Measurements from ENCODE around the gene CLCN6.

Gene CLCN6, protein sequence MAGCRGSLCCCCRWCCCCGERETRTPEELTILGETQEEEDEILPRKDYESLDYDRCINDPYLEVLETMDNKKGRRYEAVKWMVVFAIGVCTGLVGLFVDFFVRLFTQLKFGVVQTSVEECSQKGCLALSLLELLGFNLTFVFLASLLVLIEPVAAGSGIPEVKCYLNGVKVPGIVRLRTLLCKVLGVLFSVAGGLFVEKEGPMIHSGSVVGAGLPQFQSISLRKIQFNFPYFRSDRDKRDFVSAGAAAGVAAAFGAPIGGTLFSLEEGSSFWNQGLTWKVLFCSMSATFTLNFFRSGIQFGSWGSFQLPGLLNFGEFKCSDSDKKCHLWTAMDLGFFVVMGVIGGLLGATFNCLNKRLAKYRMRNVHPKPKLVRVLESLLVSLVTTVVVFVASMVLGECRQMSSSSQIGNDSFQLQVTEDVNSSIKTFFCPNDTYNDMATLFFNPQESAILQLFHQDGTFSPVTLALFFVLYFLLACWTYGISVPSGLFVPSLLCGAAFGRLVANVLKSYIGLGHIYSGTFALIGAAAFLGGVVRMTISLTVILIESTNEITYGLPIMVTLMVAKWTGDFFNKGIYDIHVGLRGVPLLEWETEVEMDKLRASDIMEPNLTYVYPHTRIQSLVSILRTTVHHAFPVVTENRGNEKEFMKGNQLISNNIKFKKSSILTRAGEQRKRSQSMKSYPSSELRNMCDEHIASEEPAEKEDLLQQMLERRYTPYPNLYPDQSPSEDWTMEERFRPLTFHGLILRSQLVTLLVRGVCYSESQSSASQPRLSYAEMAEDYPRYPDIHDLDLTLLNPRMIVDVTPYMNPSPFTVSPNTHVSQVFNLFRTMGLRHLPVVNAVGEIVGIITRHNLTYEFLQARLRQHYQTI

DNA sequence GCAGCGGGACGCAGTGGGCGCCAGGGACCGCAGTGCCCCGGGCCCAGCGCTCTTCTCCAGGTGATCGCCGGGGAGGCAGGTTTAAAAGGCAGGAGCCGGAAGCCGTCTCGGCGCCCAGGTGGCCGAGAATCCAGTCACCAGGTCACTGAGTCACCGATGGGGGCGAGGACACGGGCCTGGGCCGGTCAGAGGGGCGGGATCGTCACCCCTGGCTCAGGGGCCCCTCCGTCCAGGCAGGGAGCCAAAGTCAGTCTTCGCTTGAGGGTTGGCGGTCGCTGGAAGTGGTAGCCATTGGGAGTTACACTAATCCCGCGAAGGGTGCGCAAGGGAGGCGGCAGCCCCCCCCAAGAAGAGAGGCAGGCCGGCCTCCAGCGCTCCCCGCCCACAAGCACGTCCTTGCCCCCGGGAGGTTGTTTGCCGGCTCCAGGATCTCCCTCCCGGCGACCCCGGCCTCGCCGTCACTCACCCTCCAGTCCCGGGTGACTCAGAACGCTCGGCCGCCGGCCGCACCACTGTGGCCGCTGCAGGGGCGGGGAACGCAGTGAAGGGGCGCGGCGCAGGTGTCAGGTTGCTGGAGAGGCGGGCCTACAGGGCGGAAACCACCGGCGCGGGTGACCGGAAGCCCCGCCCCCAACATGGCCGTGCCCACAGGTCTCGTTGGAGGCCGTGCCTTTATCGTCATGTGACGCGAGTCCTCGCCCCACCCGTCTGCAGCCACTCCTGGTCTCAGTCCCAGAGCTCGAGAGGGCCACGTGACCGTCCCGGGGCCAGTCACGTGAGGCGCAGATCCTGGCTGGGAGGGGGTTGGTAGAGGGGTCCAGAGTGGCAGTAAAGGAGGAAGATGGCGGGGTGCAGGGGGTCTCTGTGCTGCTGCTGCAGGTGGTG, at the start of gene CLCN6, which contains the start of gene MTHFR:
TSS of gene CLCN6 (plus strand) at position 770 of the 885 bp plus-strand sequence. CDS start at position 842, 72 bp downstream.
TSS of gene MTHFR (minus strand) at position 543 of the 885 bp plus-strand sequence. CDS start 2,848 bp downstream, outside the sequence.
- peak within 1 kb of the TSS; percentile 97 to 98 for H3K4me3 ChIP-seq (ENCODE audit: low read depth in 1 of 2, low read length in 2 of 2)
- H3K27me3 ChIP-seq (ENCODE audit: control insufficient read depth in 1 of 2, insufficient read depth in 2 of 2, low read length in 2 of 2), result no peaks in the 10 kb centered on the region
- peak within 1 kb of the TSS; percentile 95 for H3K9ac ChIP-seq (ENCODE audit: low read length)
- peaks cover 13% of the 10 kb centered on the region for H3K36me3 ChIP-seq (ENCODE audit: insufficient read depth, low read length)
- no peaks in the 10 kb centered on the region for H3K9me3 ChIP-seq (ENCODE audit: low read length)
- H3K4me1 ChIP-seq (ENCODE audit: insufficient read depth, low read length), result peaks cover 41% of the 10 kb centered on the region
- H3K27ac ChIP-seq (ENCODE audit: low read depth, low read length), result peak within 1 kb of the TSS; percentile 93

DNA sequence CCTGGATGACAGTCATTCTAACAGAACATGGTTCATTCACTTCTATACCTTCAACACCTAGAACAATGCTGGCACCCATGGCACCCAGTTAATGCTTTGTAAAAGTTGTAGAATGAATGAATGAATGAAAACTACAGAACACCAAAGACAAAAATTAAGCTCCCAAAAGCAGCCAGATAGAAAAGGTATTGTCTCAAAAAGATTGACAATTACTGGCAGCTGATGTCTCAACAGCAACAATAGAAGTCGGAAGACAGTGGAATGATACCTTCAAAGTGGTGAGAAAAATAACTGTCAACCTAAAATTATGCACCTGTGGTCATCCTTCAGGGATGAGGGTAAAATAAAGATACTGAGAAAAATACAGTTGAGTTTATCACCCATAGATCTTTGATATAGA, 48.9 kb upstream of the CLCN6 start:
- Histone ChIP-seq H3K9me3 (ENCODE audit: low read length) (no peaks in the 10 kb centered on the region), H3K4me3 (ENCODE audit: low read depth in 1 of 2, low read length in 2 of 2) (no peak overlapping the region), H3K27me3 (ENCODE audit: control insufficient read depth in 1 of 2, insufficient read depth in 2 of 2, low read length in 2 of 2) (peaks cover 4 to 9% of the 10 kb centered on the region in 2 donors), H3K9ac (ENCODE audit: low read length) (no peak overlapping the region), H3K4me1 (ENCODE audit: insufficient read depth, low read length) (no peaks in the 10 kb centered on the region), H3K27ac (ENCODE audit: low read depth, low read length) (no peak overlapping the region), H3K36me3 (ENCODE audit: insufficient read depth, low read length) (no peaks in the 10 kb centered on the region)

DNA sequence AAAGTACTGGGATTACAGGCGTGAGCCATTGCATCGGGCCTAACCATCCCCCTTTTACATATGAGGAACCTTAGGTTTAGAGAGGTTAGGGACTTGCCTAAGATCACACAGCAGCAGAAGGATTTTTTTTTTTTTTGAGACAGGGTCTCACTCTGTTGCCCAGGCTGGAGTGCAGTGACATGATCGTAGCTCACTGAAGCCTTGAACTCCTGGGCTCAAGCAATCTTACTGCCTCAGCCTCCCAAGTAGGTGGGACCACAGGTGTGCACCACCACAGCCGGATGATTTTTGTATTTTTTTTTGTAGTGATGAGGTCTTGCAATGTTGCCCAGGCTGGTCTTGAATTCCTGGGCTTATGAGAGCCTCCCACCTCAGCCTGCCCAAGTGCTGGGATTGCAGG, 46.2 kb upstream of the CLCN6 start:
- Histone ChIP-seq H3K9ac (ENCODE audit: low read length) (no peak overlapping the region), H3K27ac (ENCODE audit: low read depth, low read length) (no peak overlapping the region), H3K4me1 (ENCODE audit: insufficient read depth, low read length) (no peaks in the 10 kb centered on the region), H3K4me3 (ENCODE audit: low read depth in 1 of 2, low read length in 2 of 2) (no peak overlapping the region), H3K9me3 (ENCODE audit: low read length) (no peaks in the 10 kb centered on the region), H3K36me3 (ENCODE audit: insufficient read depth, low read length) (no peaks in the 10 kb centered on the region), H3K27me3 (ENCODE audit: control insufficient read depth in 1 of 2, insufficient read depth in 2 of 2, low read length in 2 of 2) (peaks cover 10 to 19% of the 10 kb centered on the region in 2 donors)

DNA sequence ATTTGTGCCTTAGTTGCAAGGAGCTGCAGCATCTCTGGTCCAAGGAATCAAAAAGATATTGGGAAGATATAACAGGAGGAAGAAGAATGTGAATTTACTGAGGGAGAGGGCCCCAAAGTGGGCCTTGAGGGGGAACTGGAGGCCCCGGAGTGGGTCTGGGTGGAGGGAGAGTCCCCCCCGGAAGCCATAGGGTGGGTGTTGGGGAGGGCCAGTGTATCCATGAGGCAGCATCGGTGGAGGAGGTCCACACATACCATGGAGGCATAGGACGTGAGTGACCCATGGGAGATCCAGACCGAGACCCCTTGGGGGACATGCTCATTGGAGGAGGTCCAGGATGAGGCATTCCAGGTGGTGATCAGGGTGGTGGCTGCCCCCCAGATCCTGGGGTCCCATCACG, 44.7 kb upstream of the CLCN6 start:
- Histone ChIP-seq H3K27me3 (ENCODE audit: control insufficient read depth in 1 of 2, insufficient read depth in 2 of 2, low read length in 2 of 2) (peaks cover 10 to 23% of the 10 kb centered on the region in 2 donors), H3K4me3 (ENCODE audit: low read depth in 1 of 2, low read length in 2 of 2) (no peak overlapping the region), H3K27ac (ENCODE audit: low read depth, low read length) (no peak overlapping the region), H3K9ac (ENCODE audit: low read length) (no peak overlapping the region), H3K36me3 (ENCODE audit: insufficient read depth, low read length) (no peaks in the 10 kb centered on the region), H3K9me3 (ENCODE audit: low read length) (no peaks in the 10 kb centered on the region), H3K4me1 (ENCODE audit: insufficient read depth, low read length) (no peaks in the 10 kb centered on the region)

DNA sequence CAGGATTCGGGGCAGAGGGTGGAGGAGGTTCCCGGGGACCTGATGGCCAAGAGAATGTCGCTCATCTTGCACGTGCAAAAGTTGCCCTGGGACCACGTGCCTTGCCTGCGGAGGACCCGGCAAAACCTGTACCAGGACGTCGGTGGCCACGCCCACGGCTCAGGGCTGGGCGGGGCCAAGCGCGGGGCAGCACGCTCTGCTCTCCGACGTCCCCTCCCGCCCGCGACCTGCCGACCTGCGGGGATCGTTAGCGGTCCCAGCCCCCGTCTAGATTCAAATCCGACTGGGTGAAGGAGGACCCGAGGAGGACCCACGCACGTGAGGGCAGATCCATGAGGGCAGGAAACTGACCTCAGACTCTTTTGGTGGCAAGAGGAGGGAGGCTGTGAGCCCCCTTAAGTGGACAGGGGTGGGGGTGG, 44.0 kb upstream of the CLCN6 start, which contains the start of gene C1orf167:
TSS of gene C1orf167 (plus strand) at position 206 of the 419 bp plus-strand sequence. CDS start 2,208 bp downstream, outside the sequence.
- Histone ChIP-seq H3K9me3 (ENCODE audit: low read length) (no peaks in the 10 kb centered on the region), H3K27me3 (ENCODE audit: control insufficient read depth in 1 of 2, insufficient read depth in 2 of 2, low read length in 2 of 2) (peaks cover 10 to 28% of the 10 kb centered on the region in 2 donors), H3K4me1 (ENCODE audit: insufficient read depth, low read length) (no peaks in the 10 kb centered on the region), H3K27ac (ENCODE audit: low read depth, low read length) (no peak within 1 kb of the TSS), H3K4me3 (ENCODE audit: low read depth in 1 of 2, low read length in 2 of 2) (no peak within 1 kb of the TSS), H3K9ac (ENCODE audit: low read length) (no peak within 1 kb of the TSS), H3K36me3 (ENCODE audit: insufficient read depth, low read length) (no peaks in the 10 kb centered on the region)

DNA sequence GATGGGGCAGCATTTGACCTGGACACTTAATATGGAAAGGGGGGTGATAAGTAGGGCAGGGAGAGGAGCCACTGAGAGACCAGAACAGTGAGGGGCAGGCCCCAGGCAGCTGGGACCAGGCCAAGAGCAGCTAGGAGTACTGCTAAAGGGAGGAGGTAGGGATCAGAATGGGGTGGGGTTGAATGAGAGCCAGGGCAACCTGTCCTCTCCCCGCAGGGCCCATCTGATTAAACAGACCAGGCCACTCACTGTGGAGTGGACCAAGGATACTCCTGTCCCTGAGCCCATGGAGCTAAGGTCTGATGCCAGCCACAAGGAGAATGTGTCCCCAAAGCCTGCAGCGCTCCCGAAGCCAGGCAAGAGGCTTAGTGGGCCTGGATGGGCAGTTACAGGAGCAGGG, 41.9 kb upstream of the CLCN6 start:
- no peak overlapping the region for H3K27ac ChIP-seq (ENCODE audit: low read depth, low read length)
- H3K9ac ChIP-seq (ENCODE audit: low read length), result no peak overlapping the region
- H3K36me3 ChIP-seq (ENCODE audit: insufficient read depth, low read length), result no peaks in the 10 kb centered on the region
- peaks cover 10 to 28% of the 10 kb centered on the region in 2 donors for H3K27me3 ChIP-seq (ENCODE audit: control insufficient read depth in 1 of 2, insufficient read depth in 2 of 2, low read length in 2 of 2)
- H3K4me1 ChIP-seq (ENCODE audit: insufficient read depth, low read length), result no peaks in the 10 kb centered on the region
- H3K4me3 ChIP-seq (ENCODE audit: low read depth in 1 of 2, low read length in 2 of 2), result no peak overlapping the region
- H3K9me3 ChIP-seq (ENCODE audit: low read length), result no peaks in the 10 kb centered on the region

DNA sequence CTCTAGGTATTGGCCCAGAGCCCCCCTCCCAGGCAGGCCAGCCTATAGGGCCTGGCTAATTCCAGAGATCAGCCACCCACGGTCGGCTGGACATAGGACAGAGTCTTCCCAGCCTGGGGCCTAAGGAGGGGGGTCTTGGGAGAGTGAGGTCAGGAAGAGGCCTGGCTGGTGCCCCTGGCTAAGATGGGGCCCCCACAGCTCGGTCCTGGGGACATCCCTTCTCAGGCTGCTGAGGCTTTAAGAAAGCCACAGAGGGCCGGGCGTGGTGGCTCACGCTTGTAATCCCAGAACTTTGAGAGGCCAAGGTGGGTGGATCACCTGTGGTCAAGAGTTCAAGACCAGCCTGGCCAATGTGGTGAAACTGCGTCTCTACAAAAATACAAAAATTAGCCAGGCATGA, 41.5 kb upstream of the CLCN6 start:
- no peak overlapping the region for H3K9ac ChIP-seq (ENCODE audit: low read length)
- no peaks in the 10 kb centered on the region for H3K9me3 ChIP-seq (ENCODE audit: low read length)
- H3K4me1 ChIP-seq (ENCODE audit: insufficient read depth, low read length), result no peaks in the 10 kb centered on the region
- no peak overlapping the region for H3K4me3 ChIP-seq (ENCODE audit: low read depth in 1 of 2, low read length in 2 of 2)
- H3K27me3 ChIP-seq (ENCODE audit: control insufficient read depth in 1 of 2, insufficient read depth in 2 of 2, low read length in 2 of 2), result peaks cover 10 to 28% of the 10 kb centered on the region in 2 donors
- H3K36me3 ChIP-seq (ENCODE audit: insufficient read depth, low read length), result no peaks in the 10 kb centered on the region
- no peak overlapping the region for H3K27ac ChIP-seq (ENCODE audit: low read depth, low read length)

DNA sequence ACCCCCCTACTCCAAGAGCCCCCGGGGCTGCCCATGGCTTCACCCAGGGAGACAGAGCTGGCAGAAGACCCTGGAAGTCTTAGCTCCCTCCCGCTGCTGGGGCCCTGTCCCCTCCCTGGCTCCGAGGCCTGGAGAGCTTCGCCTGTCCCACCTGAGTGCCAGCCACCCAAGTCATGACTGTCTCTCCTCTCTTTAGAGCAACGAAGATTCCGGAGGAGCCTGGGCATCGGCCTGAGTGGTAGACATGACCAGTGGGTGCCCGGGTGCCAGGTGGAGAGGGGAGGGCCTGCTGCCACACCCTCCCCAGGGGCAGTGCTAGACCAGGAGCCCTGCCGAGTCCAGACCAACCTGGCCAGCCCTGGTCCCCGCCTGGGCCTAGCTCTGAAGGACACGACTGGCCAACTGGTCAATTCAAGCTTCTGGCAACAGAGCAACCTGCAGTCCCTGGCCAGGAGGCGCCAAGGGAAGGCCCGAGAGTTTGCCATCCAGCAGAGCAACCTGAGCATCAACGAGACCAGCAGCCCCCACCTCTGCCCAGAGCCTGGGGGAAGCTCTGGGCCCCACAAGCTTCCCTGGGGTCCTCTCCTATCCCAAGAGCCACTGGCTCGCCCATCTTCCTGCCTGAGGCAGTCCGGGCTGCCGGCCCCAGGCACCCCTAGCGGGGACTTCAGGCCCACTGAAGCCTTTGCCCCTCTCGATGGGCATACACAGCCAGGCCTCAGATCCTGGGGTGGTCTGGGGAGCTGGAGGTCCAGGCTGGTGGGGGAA, 40.1 kb upstream of the CLCN6 start:
- H3K27ac ChIP-seq (ENCODE audit: low read depth, low read length), result no peak overlapping the region
- H3K9me3 ChIP-seq (ENCODE audit: low read length), result no peaks in the 10 kb centered on the region
- H3K9ac ChIP-seq (ENCODE audit: low read length), result no peak overlapping the region
- H3K27me3 ChIP-seq (ENCODE audit: control insufficient read depth in 1 of 2, insufficient read depth in 2 of 2, low read length in 2 of 2), result peaks cover 10 to 28% of the 10 kb centered on the region in 2 donors
- no peaks in the 10 kb centered on the region for H3K4me1 ChIP-seq (ENCODE audit: insufficient read depth, low read length)
- no peaks in the 10 kb centered on the region for H3K36me3 ChIP-seq (ENCODE audit: insufficient read depth, low read length)
- no peak overlapping the region for H3K4me3 ChIP-seq (ENCODE audit: low read depth in 1 of 2, low read length in 2 of 2)

DNA sequence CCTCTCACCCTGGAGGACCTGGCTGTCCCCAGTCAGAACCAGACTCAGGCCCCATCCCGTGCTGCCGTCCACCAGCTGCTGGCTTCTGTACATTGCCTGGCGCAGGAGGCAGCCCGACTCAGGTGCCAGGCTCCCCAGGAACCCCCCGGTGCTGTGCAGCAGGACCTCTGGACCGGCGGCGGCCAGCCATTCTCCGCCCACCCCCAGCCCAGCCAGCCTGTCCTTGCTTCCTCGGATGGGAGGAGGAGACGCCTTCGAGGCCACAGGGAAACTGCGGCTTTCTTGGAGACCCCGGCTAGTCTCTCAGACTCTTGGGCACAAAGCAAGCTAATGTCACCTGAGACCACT, 39.6 kb upstream of the CLCN6 start:
- Histone ChIP-seq H3K9ac (ENCODE audit: low read length) (no peak overlapping the region), H3K9me3 (ENCODE audit: low read length) (no peaks in the 10 kb centered on the region), H3K36me3 (ENCODE audit: insufficient read depth, low read length) (no peaks in the 10 kb centered on the region), H3K4me1 (ENCODE audit: insufficient read depth, low read length) (no peaks in the 10 kb centered on the region), H3K27me3 (ENCODE audit: control insufficient read depth in 1 of 2, insufficient read depth in 2 of 2, low read length in 2 of 2) (peaks cover 10 to 25% of the 10 kb centered on the region in 2 donors), H3K4me3 (ENCODE audit: low read depth in 1 of 2, low read length in 2 of 2) (no peak overlapping the region), H3K27ac (ENCODE audit: low read depth, low read length) (no peak overlapping the region)

DNA sequence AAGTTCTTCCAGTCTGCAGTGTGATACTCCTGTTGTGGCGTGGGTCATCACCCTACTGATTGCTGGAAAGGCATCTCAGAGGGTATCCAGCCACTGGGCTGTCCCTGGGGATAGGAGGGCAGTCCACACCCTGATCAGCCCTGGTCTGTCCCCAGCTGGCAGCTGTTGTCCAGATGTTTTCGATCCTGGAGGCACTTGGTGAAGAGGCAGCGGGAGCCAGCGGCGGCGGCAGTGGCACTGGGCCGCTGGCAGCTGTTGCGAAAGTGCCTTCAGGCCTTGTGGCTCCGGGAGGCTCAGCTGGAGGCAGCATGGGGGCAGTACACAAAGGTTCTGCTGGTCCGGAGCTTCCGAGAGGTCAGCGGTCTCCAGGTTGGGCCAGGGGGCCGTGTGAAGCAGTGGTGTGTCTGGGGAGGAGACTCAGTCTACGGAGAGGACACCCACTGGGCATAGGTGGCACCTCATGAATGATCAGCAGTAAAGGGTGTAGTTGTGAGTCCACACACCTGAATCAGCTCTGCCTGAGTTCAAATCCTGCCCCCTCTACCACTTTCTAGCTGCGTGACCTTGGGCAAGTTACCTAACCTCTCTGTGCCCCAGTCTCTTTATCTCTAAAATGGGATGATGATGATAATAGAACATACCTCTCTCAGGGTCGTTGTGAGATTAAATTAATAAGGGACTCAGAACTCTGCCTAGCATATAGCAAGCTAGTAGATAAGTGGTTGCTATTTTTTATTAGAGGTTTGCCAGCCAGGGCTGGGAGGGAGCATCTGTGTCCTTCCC, 37.9 kb upstream of the CLCN6 start:
- Histone ChIP-seq H3K4me1 (ENCODE audit: insufficient read depth, low read length) (no peaks in the 10 kb centered on the region), H3K27me3 (ENCODE audit: control insufficient read depth in 1 of 2, insufficient read depth in 2 of 2, low read length in 2 of 2) (peaks cover 0 to 9% of the 10 kb centered on the region in 2 donors), H3K4me3 (ENCODE audit: low read depth in 1 of 2, low read length in 2 of 2) (no peak overlapping the region), H3K9me3 (ENCODE audit: low read length) (no peaks in the 10 kb centered on the region), H3K27ac (ENCODE audit: low read depth, low read length) (no peak overlapping the region), H3K9ac (ENCODE audit: low read length) (no peak overlapping the region), H3K36me3 (ENCODE audit: insufficient read depth, low read length) (no peaks in the 10 kb centered on the region)

Measured in muscle layer of colon (tissue), 2 donors.